ENCODE results near the gene CEP192.

Gene CEP192

GRCh38 chr18:13163167-13163927 lies 172.2 kb downstream of the CEP192 start:
- H3K4me3 ChIP-seq (ENCODE audit: control insufficient read depth, low read depth, low read length) = no peak overlapping the region
- peak; percentile 4 for DNase-seq (ENCODE audit: low read depth)
- TF ChIP-seq CTCF (conservative IDR thresholded peaks at IDR 0.05; ENCODE audit: control insufficient read depth, insufficient read depth, low read depth, low read length) = no peak

- no peak for TF ChIP-seq CTCF (conservative IDR thresholded peaks at IDR 0.05; ENCODE audit: control insufficient read depth, insufficient read depth, low read depth, low read length)
- DNase-seq (ENCODE audit: low read depth) = no peak
- H3K4me3 ChIP-seq (ENCODE audit: control insufficient read depth, low read depth, low read length) = no peak overlapping the region
These were observed 173.2 kb downstream of the CEP192 start for GRCh38 chr18:13164406-13164805.

- no peak for DNase-seq (ENCODE audit: low read depth)
- no peak for TF ChIP-seq CTCF (conservative IDR thresholded peaks at IDR 0.05; ENCODE audit: control insufficient read depth, insufficient read depth, low read depth, low read length)
- no peak overlapping the region for H3K4me3 ChIP-seq (ENCODE audit: control insufficient read depth, low read depth, low read length)
These were observed 174.7 kb downstream of the CEP192 start for GRCh38 chr18:13165636-13166423.

- no peak overlapping the region for H3K4me3 ChIP-seq (ENCODE audit: control insufficient read depth, low read depth, low read length)
- no peak for DNase-seq (ENCODE audit: low read depth)
- no peak for TF ChIP-seq CTCF (conservative IDR thresholded peaks at IDR 0.05; ENCODE audit: control insufficient read depth, insufficient read depth, low read depth, low read length)
These were observed 182.5 kb downstream of the CEP192 start for GRCh38 chr18:13173578-13174145.

All from fibroblast of mammary gland (primary cell).